Embryonic facial prominence (tissue), 1 donor: Measurements from ENCODE around the gene SUMF1.

Source experiments
- DNase-seq: peaks from one replicate; pipeline ENCODE4 v3.0.0-alpha.2; 2016; ENCODE audit errors: extremely low spot score

SUMF1 gene

GRCh38 chr3:4416427-4416945 is 50.6 kb downstream of the SUMF1 start:
- no peak for DNase-seq

- no peak for DNase-seq
Observed at GRCh38 chr3:4413467-4413866, 53.6 kb downstream of the SUMF1 start.

GRCh38 chr3:4411833-4412232 is 55.2 kb downstream of the SUMF1 start:
- no peak for DNase-seq

- DNase-seq: no peak
Observed at GRCh38 chr3:4411236-4411635, 55.8 kb downstream of the SUMF1 start.

GRCh38 chr3:4410606-4411005 is 56.5 kb downstream of the SUMF1 start:
- DNase-seq: no peak

- no peak for DNase-seq
Observed at GRCh38 chr3:4409971-4410573, 57.0 kb downstream of the SUMF1 start.

GRCh38 chr3:4409415-4409814 is 57.7 kb downstream of the SUMF1 start:
- DNase-seq: no peak

- no peak for DNase-seq
Observed at GRCh38 chr3:4408958-4409357, 58.1 kb downstream of the SUMF1 start.

- DNase-seq: no peak
Observed at GRCh38 chr3:4407941-4408340, 59.1 kb downstream of the SUMF1 start.

- DNase-seq: no peak
Observed at GRCh38 chr3:4406746-4407568, 60.1 kb downstream of the SUMF1 start.

- no peak for DNase-seq
Observed at GRCh38 chr3:4404881-4405280, 62.2 kb downstream of the SUMF1 start.

GRCh38 chr3:4401441-4401840 is 65.6 kb downstream of the SUMF1 start:
- DNase-seq: no peak

GRCh38 chr3:4399476-4399875 is 67.6 kb downstream of the SUMF1 start:
- DNase-seq: no peak

- DNase-seq: no peak
Observed at GRCh38 chr3:4398941-4399245, 68.2 kb downstream of the SUMF1 start.

GRCh38 chr3:4398120-4398940 is 68.7 kb downstream of the SUMF1 start:
- DNase-seq: no peak

- DNase-seq: no peak
Observed at GRCh38 chr3:4397466-4397865, 69.6 kb downstream of the SUMF1 start.

GRCh38 chr3:4396542-4396941 is 70.5 kb downstream of the SUMF1 start:
- DNase-seq: no peak

- no peak for DNase-seq
Observed at GRCh38 chr3:4396006-4396405, 71.1 kb downstream of the SUMF1 start.

- no peak for DNase-seq
Observed at GRCh38 chr3:4395448-4395847, 71.6 kb downstream of the SUMF1 start.

GRCh38 chr3:4394567-4394966 is 72.5 kb downstream of the SUMF1 start:
- no peak for DNase-seq

- no peak for DNase-seq
Observed at GRCh38 chr3:4394048-4394447, 73.0 kb downstream of the SUMF1 start.

GRCh38 chr3:4392992-4393391 is 74.1 kb downstream of the SUMF1 start:
- no peak for DNase-seq
